ENCODE results near the gene OR51E2.

DNA sequence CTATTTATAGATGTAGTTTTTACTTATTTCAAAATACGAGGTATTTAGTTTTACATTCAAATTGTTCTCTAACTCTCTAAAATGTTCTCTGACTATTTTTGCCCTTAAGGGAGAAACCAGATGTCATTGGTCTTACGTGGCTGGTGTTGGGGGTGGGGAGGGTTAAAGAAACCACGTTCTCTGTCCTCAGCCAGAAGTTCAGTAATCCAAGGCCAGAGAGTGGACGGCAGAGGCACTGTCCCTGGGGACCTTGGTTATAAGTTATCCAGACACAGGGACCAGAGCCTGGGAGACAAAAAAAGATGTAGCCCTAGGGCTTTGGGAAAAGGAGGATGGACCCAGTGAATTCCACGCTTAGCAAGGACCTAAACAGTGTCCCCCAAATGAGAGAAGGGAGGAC lies 54.6 kb downstream of the OR51E2 start:
- TF ChIP-seq, protein P1, sequence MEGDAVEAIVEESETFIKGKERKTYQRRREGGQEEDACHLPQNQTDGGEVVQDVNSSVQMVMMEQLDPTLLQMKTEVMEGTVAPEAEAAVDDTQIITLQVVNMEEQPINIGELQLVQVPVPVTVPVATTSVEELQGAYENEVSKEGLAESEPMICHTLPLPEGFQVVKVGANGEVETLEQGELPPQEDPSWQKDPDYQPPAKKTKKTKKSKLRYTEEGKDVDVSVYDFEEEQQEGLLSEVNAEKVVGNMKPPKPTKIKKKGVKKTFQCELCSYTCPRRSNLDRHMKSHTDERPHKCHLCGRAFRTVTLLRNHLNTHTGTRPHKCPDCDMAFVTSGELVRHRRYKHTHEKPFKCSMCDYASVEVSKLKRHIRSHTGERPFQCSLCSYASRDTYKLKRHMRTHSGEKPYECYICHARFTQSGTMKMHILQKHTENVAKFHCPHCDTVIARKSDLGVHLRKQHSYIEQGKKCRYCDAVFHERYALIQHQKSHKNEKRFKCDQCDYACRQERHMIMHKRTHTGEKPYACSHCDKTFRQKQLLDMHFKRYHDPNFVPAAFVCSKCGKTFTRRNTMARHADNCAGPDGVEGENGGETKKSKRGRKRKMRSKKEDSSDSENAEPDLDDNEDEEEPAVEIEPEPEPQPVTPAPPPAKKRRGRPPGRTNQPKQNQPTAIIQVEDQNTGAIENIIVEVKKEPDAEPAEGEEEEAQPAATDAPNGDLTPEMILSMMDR (IDR thresholded peaks at IDR 0.05) = no peak
- no peak for TF ChIP-seq POLR2AphosphoS5 (IDR thresholded peaks at IDR 0.05)
